Ectodermal cell (in vitro differentiated cells): ENCODE data around the gene HRH1.

Source experiments
- H3K27ac ChIP-seq: 2 replicates; pipeline ENCODE4 v1.7.0; 2013; ENCODE audit warnings: mild to moderate bottlenecking, low read depth, low read length; ENCODE audit not compliant: insufficient read depth, poor library complexity, severe bottlenecking
- H3K27me3 ChIP-seq: 2 replicates; pipeline ENCODE4 v1.7.0; 2013; ENCODE audit warnings: mild to moderate bottlenecking, low read length; ENCODE audit not compliant: insufficient read depth, control insufficient read depth, poor library complexity, severe bottlenecking
- H3K36me3 ChIP-seq: one replicate; pipeline ENCODE4 v1.7.0; 2013; ENCODE audit warnings: low read length; ENCODE audit not compliant: control insufficient read depth, insufficient read depth
- H3K4me1 ChIP-seq: one replicate; pipeline ENCODE4 v1.7.0; 2013; ENCODE audit warnings: low read length; ENCODE audit not compliant: control insufficient read depth, insufficient read depth
- H3K4me3 ChIP-seq: 2 replicates; pipeline ENCODE4 v1.7.0; 2013; ENCODE audit warnings: low read depth, low read length, control low read depth; ENCODE audit not compliant: insufficient read depth
- H3K9me3 ChIP-seq: 2 replicates; pipeline ENCODE4 v1.7.0; 2013; ENCODE audit warnings: mild to moderate bottlenecking, low read length, moderate library complexity; ENCODE audit not compliant: control insufficient read depth
- WGBS, 2 experiments: methylation state at CpG; one replicate each; pipeline ENCODE4 v1.1.7; 2013; ENCODE audit warnings: missing lambda C conversion rate in 2 of 2; 5-methylcytosine and 5-hydroxymethylcytosine counted together

The HRH1 gene

GRCh38 chr3:11140713-11141104 lies 13.6 kb upstream of the HRH1 start:
- Histone ChIP-seq H3K36me3 (no peaks in the 10 kb centered on the region), H3K4me3 (no peak overlapping the region), H3K4me1 (no peaks in the 10 kb centered on the region), H3K27ac (no peak overlapping the region), H3K27me3 (no peaks in the 10 kb centered on the region), H3K9me3 (no peaks in the 10 kb centered on the region)
- WGBS, 2 experiments = 80 to 86% methylated on average over 1 to 2 of the region's 2 CpGs

GRCh38 chr3:11143476-11143875 lies 10.8 kb upstream of the HRH1 start:
- no peak overlapping the region for H3K27ac ChIP-seq
- H3K9me3 ChIP-seq = no peaks in the 10 kb centered on the region
- H3K27me3 ChIP-seq = no peaks in the 10 kb centered on the region

GRCh38 chr3:11144996-11145395 lies 9.3 kb upstream of the HRH1 start:
- H3K27me3 ChIP-seq = no peaks in the 10 kb centered on the region
- H3K4me1 ChIP-seq = no peaks in the 10 kb centered on the region
- no peaks in the 10 kb centered on the region for H3K36me3 ChIP-seq
- H3K4me3 ChIP-seq = no peak overlapping the region
- 83 to 90% methylated on average over 5 of the region's 5 CpGs for WGBS, 2 experiments
- no peak overlapping the region for H3K27ac ChIP-seq
- no peaks in the 10 kb centered on the region for H3K9me3 ChIP-seq

More at GRCh38 chr3:11143476-11143875, 10.8 kb upstream of the HRH1 start:
- H3K4me3 ChIP-seq = no peak overlapping the region
- WGBS, 2 experiments = 88 to 89% methylated on average over 5 of the region's 5 CpGs
- no peaks in the 10 kb centered on the region for H3K36me3 ChIP-seq
- H3K4me1 ChIP-seq = no peaks in the 10 kb centered on the region

- Histone ChIP-seq H3K4me1 (no peaks in the 10 kb centered on the region), H3K9me3 (no peaks in the 10 kb centered on the region), H3K27me3 (no peaks in the 10 kb centered on the region), H3K4me3 (no peak overlapping the region), H3K27ac (no peak overlapping the region), H3K36me3 (no peaks in the 10 kb centered on the region)
- 79 to 83% methylated on average over 3 of the region's 3 CpGs for WGBS, 2 experiments
Measured at GRCh38 chr3:11145888-11146287, 8.4 kb upstream of the HRH1 start.

- Histone ChIP-seq H3K4me1 (no peaks in the 10 kb centered on the region), H3K4me3 (no peak overlapping the region), H3K27ac (no peak overlapping the region), H3K36me3 (no peaks in the 10 kb centered on the region), H3K9me3 (no peaks in the 10 kb centered on the region), H3K27me3 (peaks cover 4% of the 10 kb centered on the region)
- 92 to 93% methylated on average over 6 of the region's 6 CpGs for WGBS, 2 experiments
Measured at GRCh38 chr3:11146773-11147660, 7.3 kb upstream of the HRH1 start.

- no peaks in the 10 kb centered on the region for H3K9me3 ChIP-seq
- H3K27me3 ChIP-seq = peaks cover 32% of the 10 kb centered on the region
- no peak overlapping the region for H3K4me3 ChIP-seq
- WGBS, 2 experiments = 91 to 94% methylated on average over 7 of the region's 7 CpGs
- H3K27ac ChIP-seq = no peak overlapping the region
- no peaks in the 10 kb centered on the region for H3K36me3 ChIP-seq
- peaks cover 4% of the 10 kb centered on the region for H3K4me1 ChIP-seq
Measured at GRCh38 chr3:11150256-11150655, 4.0 kb upstream of the HRH1 start.

- H3K4me1 ChIP-seq = peaks cover 4% of the 10 kb centered on the region
- H3K27ac ChIP-seq = no peak overlapping the region
- peaks cover 52% of the 10 kb centered on the region for H3K27me3 ChIP-seq
- no peaks in the 10 kb centered on the region for H3K9me3 ChIP-seq
- no peaks in the 10 kb centered on the region for H3K36me3 ChIP-seq
- H3K4me3 ChIP-seq = no peak overlapping the region
- WGBS, 2 experiments = no CpG with 5 or more reads among the region's 2 CpGs
Measured at GRCh38 chr3:11152301-11152700, 2.0 kb upstream of the HRH1 start.

GRCh38 chr3:11154953-11155325 lies 646 bp downstream of the HRH1 start:
- no peaks in the 10 kb centered on the region for H3K36me3 ChIP-seq
- H3K4me3 ChIP-seq = peak overlapping the region; percentile 44
- peaks cover 58% of the 10 kb centered on the region for H3K27me3 ChIP-seq
- WGBS, 2 experiments = 3 to 5% methylated on average over 10 of the region's 10 CpGs
- peaks cover 4% of the 10 kb centered on the region for H3K4me1 ChIP-seq
- H3K27ac ChIP-seq = no peak overlapping the region
- no peaks in the 10 kb centered on the region for H3K9me3 ChIP-seq

GRCh38 chr3:11155341-11156025 lies 1.2 kb downstream of the HRH1 start:
- Histone ChIP-seq H3K4me3 (peak overlapping the region; percentile 44), H3K9me3 (no peaks in the 10 kb centered on the region), H3K4me1 (peaks cover 4% of the 10 kb centered on the region), H3K27ac (no peak overlapping the region), H3K36me3 (no peaks in the 10 kb centered on the region), H3K27me3 (peaks cover 58% of the 10 kb centered on the region)
- 8 to 11% methylated on average over 8 of the region's 8 CpGs for WGBS, 2 experiments

GRCh38 chr3:11156026-11156410 lies 1.7 kb downstream of the HRH1 start:
- peaks cover 4% of the 10 kb centered on the region for H3K4me1 ChIP-seq
- no peaks in the 10 kb centered on the region for H3K36me3 ChIP-seq
- WGBS, 2 experiments = 68 to 81% methylated on average over 4 of the region's 4 CpGs
- no peak overlapping the region for H3K27ac ChIP-seq
- no peak overlapping the region for H3K4me3 ChIP-seq
- H3K9me3 ChIP-seq = no peaks in the 10 kb centered on the region
- peaks cover 58% of the 10 kb centered on the region for H3K27me3 ChIP-seq
